Astrocyte (in vitro differentiated cells and primary cell): ENCODE results near the gene GUK1. TPM values are rescaled to one million over a fixed set of nuclear protein-coding genes. Genes with fewer than 3 reads are reported as not detected.

Experiments
- DNase-seq: peaks from one replicate; pipeline ENCODE4 v3.0.0-alpha.2; 2010; ENCODE audit warnings: low read depth
- FAIRE-seq: peaks from 2 replicates; lab custom pipeline; 2011; peaks lifted over from hg19 to GRCh38; lab: Jason Lieb, UNC
- H2AFZ ChIP-seq: 2 replicates; pipeline ENCODE4 v1.6.0; 2012; ENCODE audit warnings: low read depth, low read length, inconsistent platforms
- H3K27ac ChIP-seq: 2 replicates; pipeline ENCODE4 v1.5.1; 2011; ENCODE audit warnings: low read depth, low read length, inconsistent platforms
- H3K27me3 ChIP-seq: 2 replicates; pipeline ENCODE4 v1.6.0; 2011; ENCODE audit warnings: low read length, inconsistent platforms; ENCODE audit not compliant: insufficient read depth
- H3K36me3 ChIP-seq: 2 replicates; pipeline ENCODE4 v1.5.1; 2011; ENCODE audit warnings: low read length, inconsistent platforms; ENCODE audit not compliant: insufficient read depth
- H3K4me1 ChIP-seq: 2 replicates; pipeline ENCODE4 v1.5.1; 2011; ENCODE audit warnings: low read length, inconsistent platforms; ENCODE audit not compliant: insufficient read depth
- H3K4me2 ChIP-seq: 2 replicates; pipeline ENCODE4 v1.6.0; 2012; ENCODE audit warnings: low read length, inconsistent platforms
- H3K4me3 ChIP-seq: 2 replicates; pipeline ENCODE4 v1.5.1; 2011; ENCODE audit warnings: low read depth, mild to moderate bottlenecking, low read length, inconsistent platforms; ENCODE audit not compliant: insufficient read depth
- H3K79me2 ChIP-seq: 2 replicates; pipeline ENCODE4 v1.6.0; 2012; ENCODE audit warnings: mild to moderate bottlenecking, low read length, inconsistent platforms; ENCODE audit not compliant: insufficient read depth
- H3K9ac ChIP-seq: 2 replicates; pipeline ENCODE4 v1.6.0; 2012; ENCODE audit warnings: mild to moderate bottlenecking, low read length, inconsistent platforms
- H3K9me3 ChIP-seq: 2 replicates; pipeline ENCODE4 v1.5.1; 2012; ENCODE audit warnings: low read depth, mild to moderate bottlenecking, low read length, inconsistent platforms; ENCODE audit not compliant: insufficient read depth
- H4K20me1 ChIP-seq: 2 replicates; pipeline ENCODE4 v1.6.0; 2012; ENCODE audit warnings: low read length, inconsistent platforms; ENCODE audit not compliant: insufficient read depth
- H3K27ac Mint-ChIP-seq: one replicate; pipeline ENCODE4 v1.8.0; 2021; ENCODE audit warnings: mild to moderate bottlenecking, mixed read lengths; ENCODE audit not compliant: unreplicated experiment
- H3K27me3 Mint-ChIP-seq: one replicate; pipeline ENCODE4 v1.8.0; 2021; ENCODE audit warnings: low read depth, mixed read lengths; ENCODE audit not compliant: unreplicated experiment
- H3K36me3 Mint-ChIP-seq: one replicate; pipeline ENCODE4 v1.8.0; 2021; ENCODE audit warnings: low read depth, mixed read lengths; ENCODE audit not compliant: unreplicated experiment
- H3K4me1 Mint-ChIP-seq: one replicate; pipeline ENCODE4 v1.8.0; 2021; ENCODE audit warnings: low read depth, mixed read lengths; ENCODE audit not compliant: unreplicated experiment
- H3K4me3 Mint-ChIP-seq: one replicate; pipeline ENCODE4 v1.8.0; 2021; ENCODE audit warnings: mild to moderate bottlenecking, moderate library complexity, mixed read lengths; ENCODE audit not compliant: unreplicated experiment
- H3K9me3 Mint-ChIP-seq: one replicate; pipeline ENCODE4 v1.8.0; 2021; ENCODE audit warnings: mild to moderate bottlenecking, mixed read lengths; ENCODE audit not compliant: unreplicated experiment
- EZH2 ChIP-seq: IDR thresholded peaks from 2 replicates; pipeline ENCODE4 v1.6.1; 2012; ENCODE audit warnings: mild to moderate bottlenecking, low read length, inconsistent platforms; ENCODE audit not compliant: insufficient read depth
- total RNA-seq: library from RNA; stranded (reverse); gene quantifications from 2 replicates; pipeline ENCODE4 v1.2.1, GENCODE V29; 2021
- TF ChIP-seq, protein P1 (sequence below): IDR thresholded peaks from 2 replicates; pipeline ENCODE4 v1.5.1; 2011; ENCODE audit warnings: low read depth, mild to moderate bottlenecking, inconsistent platforms, low read length, moderate library complexity; ENCODE audit not compliant: insufficient read depth

Gene GUK1
- total RNA-seq, 1 donor from 2014 or later: 214 TPM

DNA sequence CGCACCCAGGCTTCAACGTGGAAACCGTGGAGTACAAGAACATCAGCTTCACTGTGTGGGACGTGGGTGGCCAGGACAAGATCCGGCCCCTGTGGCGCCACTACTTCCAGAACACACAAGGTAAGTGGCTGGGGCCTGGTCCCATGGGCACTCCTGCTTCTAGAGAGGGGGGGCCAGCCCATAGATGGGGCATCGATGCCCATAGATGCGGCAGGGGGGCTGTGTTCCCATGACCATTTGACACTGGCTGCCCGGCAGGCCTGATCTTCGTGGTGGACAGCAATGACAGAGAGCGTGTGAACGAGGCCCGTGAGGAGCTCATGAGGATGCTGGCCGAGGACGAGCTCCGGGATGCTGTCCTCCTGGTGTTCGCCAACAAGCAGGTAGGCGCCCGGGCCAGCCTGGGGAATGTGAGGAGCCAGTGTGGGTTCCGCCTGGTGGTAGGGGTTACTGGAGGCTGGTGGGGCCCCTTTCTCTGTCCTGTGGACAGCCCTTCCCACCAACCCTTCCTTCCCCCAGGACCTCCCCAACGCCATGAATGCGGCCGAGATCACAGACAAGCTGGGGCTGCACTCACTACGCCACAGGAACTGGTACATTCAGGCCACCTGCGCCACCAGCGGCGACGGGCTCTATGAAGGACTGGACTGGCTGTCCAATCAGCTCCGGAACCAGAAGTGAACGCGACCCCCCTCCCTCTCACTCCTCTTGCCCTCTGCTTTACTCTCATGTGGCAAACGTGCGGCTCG, 42.6 kb upstream of the GUK1 start:
- Mint-ChIP-seq H3K36me3 (peaks cover 17% of the 10 kb centered on the region), H3K4me3 (no peak overlapping the region), H3K27me3 (no peaks in the 10 kb centered on the region), H3K27ac (no peak overlapping the region), H3K4me1 (peaks cover 26% of the 10 kb centered on the region), H3K9me3 (peaks cover 3% of the 10 kb centered on the region)
- Histone ChIP-seq H4K20me1 (peaks cover 95% of the 10 kb centered on the region), H3K27me3 (no peaks in the 10 kb centered on the region), H3K4me2 (no peak overlapping the region), H3K4me1 (no peaks in the 10 kb centered on the region), H2AFZ (no peak overlapping the region), H3K4me3 (no peak overlapping the region), H3K36me3 (peaks cover 15% of the 10 kb centered on the region), H3K9me3 (peaks cover 10% of the 10 kb centered on the region), H3K79me2 (peaks cover 99% of the 10 kb centered on the region), H3K9ac (no peak overlapping the region), H3K27ac (no peak overlapping the region)
- no peak for TF ChIP-seq EZH2
- TF ChIP-seq, protein P1, sequence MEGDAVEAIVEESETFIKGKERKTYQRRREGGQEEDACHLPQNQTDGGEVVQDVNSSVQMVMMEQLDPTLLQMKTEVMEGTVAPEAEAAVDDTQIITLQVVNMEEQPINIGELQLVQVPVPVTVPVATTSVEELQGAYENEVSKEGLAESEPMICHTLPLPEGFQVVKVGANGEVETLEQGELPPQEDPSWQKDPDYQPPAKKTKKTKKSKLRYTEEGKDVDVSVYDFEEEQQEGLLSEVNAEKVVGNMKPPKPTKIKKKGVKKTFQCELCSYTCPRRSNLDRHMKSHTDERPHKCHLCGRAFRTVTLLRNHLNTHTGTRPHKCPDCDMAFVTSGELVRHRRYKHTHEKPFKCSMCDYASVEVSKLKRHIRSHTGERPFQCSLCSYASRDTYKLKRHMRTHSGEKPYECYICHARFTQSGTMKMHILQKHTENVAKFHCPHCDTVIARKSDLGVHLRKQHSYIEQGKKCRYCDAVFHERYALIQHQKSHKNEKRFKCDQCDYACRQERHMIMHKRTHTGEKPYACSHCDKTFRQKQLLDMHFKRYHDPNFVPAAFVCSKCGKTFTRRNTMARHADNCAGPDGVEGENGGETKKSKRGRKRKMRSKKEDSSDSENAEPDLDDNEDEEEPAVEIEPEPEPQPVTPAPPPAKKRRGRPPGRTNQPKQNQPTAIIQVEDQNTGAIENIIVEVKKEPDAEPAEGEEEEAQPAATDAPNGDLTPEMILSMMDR: no peak
- DNase-seq: no peak
- no peak for FAIRE-seq

DNA sequence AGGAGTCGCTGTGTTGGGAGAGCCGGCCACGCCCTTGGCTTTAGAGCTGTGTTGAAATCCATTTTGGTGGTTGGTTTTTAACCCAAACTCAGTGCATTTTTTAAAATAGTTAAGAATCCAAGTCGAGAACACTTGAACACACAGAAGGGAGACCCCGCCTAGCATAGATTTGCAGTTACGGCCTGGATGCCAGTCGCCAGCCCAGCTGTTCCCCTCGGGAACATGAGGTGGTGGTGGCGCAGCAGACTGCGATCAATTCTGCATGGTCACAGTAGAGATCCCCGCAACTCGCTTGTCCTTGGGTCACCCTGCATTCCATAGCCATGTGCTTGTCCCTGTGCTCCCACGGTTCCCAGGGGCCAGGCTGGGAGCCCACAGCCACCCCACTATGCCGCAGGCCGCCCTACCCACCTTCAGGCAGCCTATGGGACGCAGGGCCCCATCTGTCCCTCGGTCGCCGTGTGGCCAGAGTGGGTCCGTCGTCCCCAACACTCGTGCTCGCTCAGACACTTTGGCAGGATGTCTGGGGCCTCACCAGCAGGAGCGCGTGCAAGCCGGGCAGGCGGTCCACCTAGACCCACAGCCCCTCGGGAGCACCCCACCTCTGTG, 41.7 kb upstream of the GUK1 start:
- H3K4me1 Mint-ChIP-seq: peaks cover 23% of the 10 kb centered on the region
- peaks cover 17% of the 10 kb centered on the region for H3K36me3 Mint-ChIP-seq
- H3K4me3 Mint-ChIP-seq: no peak overlapping the region
- no peaks in the 10 kb centered on the region for H3K27me3 ChIP-seq
- H4K20me1 ChIP-seq: peaks cover 86% of the 10 kb centered on the region
- DNase-seq: no peak
- H3K79me2 ChIP-seq: peaks cover 94% of the 10 kb centered on the region
- H2AFZ ChIP-seq: no peak overlapping the region
- no peak overlapping the region for H3K4me3 ChIP-seq
- H3K4me2 ChIP-seq: no peak overlapping the region
- H3K36me3 ChIP-seq: peaks cover 15% of the 10 kb centered on the region
- no peak overlapping the region for H3K9ac ChIP-seq
- H3K27ac Mint-ChIP-seq: no peak overlapping the region
- no peak for FAIRE-seq
- TF ChIP-seq, protein P1: no peak
- H3K9me3 Mint-ChIP-seq: peaks cover 3% of the 10 kb centered on the region
- peaks cover 1% of the 10 kb centered on the region for H3K4me1 ChIP-seq
- H3K9me3 ChIP-seq: peaks cover 10% of the 10 kb centered on the region
- no peaks in the 10 kb centered on the region for H3K27me3 Mint-ChIP-seq
- H3K27ac ChIP-seq: no peak overlapping the region

DNA sequence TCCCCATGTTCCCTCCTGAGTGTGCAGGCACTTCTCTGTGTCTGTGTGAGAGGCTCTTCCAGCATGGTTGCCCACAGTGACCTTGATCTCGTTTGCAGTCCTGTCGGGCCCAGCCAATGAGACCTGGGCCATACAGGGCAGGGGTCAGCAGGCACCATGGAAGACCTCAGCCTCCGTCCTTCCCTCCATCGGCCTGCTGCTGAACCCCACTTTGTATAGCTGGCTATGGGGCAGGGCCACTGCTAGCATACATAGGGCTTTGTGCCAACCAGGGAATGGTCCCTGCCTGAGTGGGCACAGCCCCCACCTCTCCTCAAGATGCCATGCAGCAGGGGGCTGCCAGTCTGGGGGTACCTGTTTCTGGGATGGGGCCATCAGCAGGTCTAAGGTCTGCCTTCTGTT, 40.7 kb upstream of the GUK1 start:
- peak overlapping the region; percentile 45 for H3K4me3 Mint-ChIP-seq

More for the DNA sequence above, 40.7 kb upstream of the GUK1 start:
- H3K79me2 ChIP-seq: peaks cover 91% of the 10 kb centered on the region
- H3K27me3 Mint-ChIP-seq: no peaks in the 10 kb centered on the region
- H3K9ac ChIP-seq: no peak overlapping the region
- peaks cover 3% of the 10 kb centered on the region for H3K9me3 Mint-ChIP-seq
- peaks cover 4% of the 10 kb centered on the region for H3K4me1 ChIP-seq
- no peak overlapping the region for H3K4me3 ChIP-seq
- H2AFZ ChIP-seq: no peak overlapping the region
- no peak for DNase-seq
- no peak for FAIRE-seq
- peaks cover 23% of the 10 kb centered on the region for H3K4me1 Mint-ChIP-seq
- no peak overlapping the region for H3K27ac Mint-ChIP-seq
- peaks cover 15% of the 10 kb centered on the region for H3K36me3 ChIP-seq
- peaks cover 17% of the 10 kb centered on the region for H3K36me3 Mint-ChIP-seq
- H3K27ac ChIP-seq: no peak overlapping the region
- peaks cover 77% of the 10 kb centered on the region for H4K20me1 ChIP-seq
- TF ChIP-seq, protein P1: no peak
- no peak for TF ChIP-seq EZH2
- H3K9me3 ChIP-seq: peaks cover 4% of the 10 kb centered on the region
- no peak overlapping the region for H3K4me2 ChIP-seq
- H3K27me3 ChIP-seq: no peaks in the 10 kb centered on the region
